Measurements from ENCODE around the gene DPYD. TPM values are rescaled to one million over a fixed set of nuclear protein-coding genes. Genes with fewer than 3 reads are reported as not detected.

The DPYD gene
- polyA plus RNA-seq, 1 of the 3 experiments (the other 2 are of a cell fraction) = 23.0 TPM

GRCh38 chr1:97210307-97210706 lies 710.5 kb downstream of the DPYD start:
- CTCF ChIA-PET = interaction anchor here (0.8 kb wide), 1 partner anchor 11 kb away, joined by 3 read pairs; no protein-coding TSS in a partner anchor
- POLR2A ChIA-PET = no interaction called here
- no peaks in the 10 kb centered on the region for H3K9me3 ChIP-seq
- H4K20me1 ChIP-seq (ENCODE audit: insufficient read depth) = no peaks in the 10 kb centered on the region
- H3K27ac ChIP-seq (ENCODE audit: low read depth in 2 of 2, low read length in 1 of 2) = no peak overlapping the region
- peaks cover 0 to 12% of the 10 kb centered on the region in 2 experiments for H3K36me3 ChIP-seq (replicated peaks in 1 of 2; ENCODE audit: control insufficient read depth in 1 of 2, insufficient read depth in 2 of 2, low read length in 1 of 2)
- H3K79me2 ChIP-seq (ENCODE audit: insufficient read depth) = no peaks in the 10 kb centered on the region
- H3K4me2 ChIP-seq = no peak overlapping the region
- H2AFZ ChIP-seq (ENCODE audit: low read depth) = no peak overlapping the region
- H3K9ac ChIP-seq = no peak overlapping the region
- WGBS (ENCODE audit: low lambda C conversion rate) = 77% methylated on average over 1 of the region's 1 CpG
- H3K9me2 ChIP-seq = no peaks in the 10 kb centered on the region
- H3F3A ChIP-seq (replicated peaks; ENCODE audit: insufficient read depth) = peaks cover 9% of the 10 kb centered on the region
- H3K4me1 ChIP-seq (ENCODE audit: control insufficient read depth in 1 of 2, insufficient read depth in 2 of 2, low read depth in 1 of 2, low read length in 1 of 2) = no peaks in the 10 kb centered on the region; a peak in 1 of 4 replicates
- H3K4me3 ChIP-seq (ENCODE audit: low read depth in 2 of 2, low read length in 1 of 2) = no peak overlapping the region
- no peaks in the 10 kb centered on the region for H3K27me3 ChIP-seq (ENCODE audit: insufficient read depth)
- no peak for TF ChIP-seq YY1 (IDR thresholded peaks at IDR 0.05; ENCODE audit: low read depth)
- no peak for TF ChIP-seq JUND (IDR thresholded peaks at IDR 0.05)
- TF ChIP-seq CHD2 (IDR thresholded peaks at IDR 0.05; ENCODE audit: low read length, partially characterized antibody) = no peak
- TF ChIP-seq GABPA (IDR thresholded peaks at IDR 0.05; ENCODE audit: low read depth) = no peak
- TF ChIP-seq SIN3A (IDR thresholded peaks at IDR 0.05; ENCODE audit: borderline replicate concordance, low read depth, low read length) = no peak
- TF ChIP-seq FOXM1 (IDR thresholded peaks at IDR 0.05; ENCODE audit: low read depth) = no peak
- no peak for TF ChIP-seq GATA2 (CRISPR knock-in tag; IDR thresholded peaks at IDR 0.05)
- TF ChIP-seq FOXJ3 (CRISPR knock-in tag; IDR thresholded peaks at IDR 0.05) = no peak
- no peak for DNase-seq

GRCh38 chr1:97209381-97209957 lies 711.4 kb downstream of the DPYD start:
- POLR2A ChIA-PET = no interaction called here
- TF ChIP-seq YY1 (IDR thresholded peaks at IDR 0.05; ENCODE audit: low read depth) = no peak
- TF ChIP-seq EP300 (IDR thresholded peaks at IDR 0.05; ENCODE audit: borderline replicate concordance in 1 of 2, low read depth in 1 of 2, low read length in 1 of 2) = no peak
- TF ChIP-seq EZH2phosphoT487 (IDR thresholded peaks at IDR 0.05; ENCODE audit: borderline replicate concordance, low read depth) = no peak
- no peak for TF ChIP-seq FOSL2 (IDR thresholded peaks at IDR 0.05; ENCODE audit: borderline replicate concordance, low read depth)
- TF ChIP-seq NFIC (IDR thresholded peaks at IDR 0.05; ENCODE audit: borderline replicate concordance) = no peak
- no peak for TF ChIP-seq MAX (IDR thresholded peaks at IDR 0.05; ENCODE audit: low read depth)
- TF ChIP-seq RFX5 (IDR thresholded peaks at IDR 0.05; ENCODE audit: low read length) = no peak
- TF ChIP-seq GATA2 (CRISPR knock-in tag; IDR thresholded peaks at IDR 0.05) = no peak
- no peak for TF ChIP-seq SMC3 (IDR thresholded peaks at IDR 0.05; ENCODE audit: low read depth, low read length)
- no peak for TF ChIP-seq NRF1 (IDR thresholded peaks at IDR 0.05; ENCODE audit: low read depth, low read length)
- no peak for TF ChIP-seq USF1 (IDR thresholded peaks at IDR 0.05; ENCODE audit: borderline replicate concordance, low read depth)
- TF ChIP-seq, protein P1, sequence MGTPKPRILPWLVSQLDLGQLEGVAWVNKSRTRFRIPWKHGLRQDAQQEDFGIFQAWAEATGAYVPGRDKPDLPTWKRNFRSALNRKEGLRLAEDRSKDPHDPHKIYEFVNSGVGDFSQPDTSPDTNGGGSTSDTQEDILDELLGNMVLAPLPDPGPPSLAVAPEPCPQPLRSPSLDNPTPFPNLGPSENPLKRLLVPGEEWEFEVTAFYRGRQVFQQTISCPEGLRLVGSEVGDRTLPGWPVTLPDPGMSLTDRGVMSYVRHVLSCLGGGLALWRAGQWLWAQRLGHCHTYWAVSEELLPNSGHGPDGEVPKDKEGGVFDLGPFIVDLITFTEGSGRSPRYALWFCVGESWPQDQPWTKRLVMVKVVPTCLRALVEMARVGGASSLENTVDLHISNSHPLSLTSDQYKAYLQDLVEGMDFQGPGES (IDR thresholded peaks at IDR 0.05; ENCODE audit: low read depth, low read length) = no peak
- WGBS (ENCODE audit: low lambda C conversion rate) = 68% methylated on average over 3 of the region's 3 CpGs

More at GRCh38 chr1:97209381-97209957, 711.4 kb downstream of the DPYD start:
- no peaks in the 10 kb centered on the region for H4K20me1 ChIP-seq (ENCODE audit: insufficient read depth)
- no peaks in the 10 kb centered on the region for H3K79me2 ChIP-seq (ENCODE audit: insufficient read depth)
- H2AFZ ChIP-seq (ENCODE audit: low read depth) = no peak overlapping the region
- H3K4me2 ChIP-seq = no peak overlapping the region
- peaks cover 0 to 12% of the 10 kb centered on the region in 2 experiments for H3K36me3 ChIP-seq (replicated peaks in 1 of 2; ENCODE audit: control insufficient read depth in 1 of 2, insufficient read depth in 2 of 2, low read length in 1 of 2)
- CTCF ChIA-PET = interaction anchor here (0.7 to 0.8 kb wide), 2 partner anchors 10 to 1243 kb away, joined by 3 read pairs; no protein-coding TSS in a partner anchor
- H3K4me1 ChIP-seq (ENCODE audit: control insufficient read depth in 1 of 2, insufficient read depth in 2 of 2, low read depth in 1 of 2, low read length in 1 of 2) = no peaks in the 10 kb centered on the region; a peak in 1 of 4 replicates
- H3K9me3 ChIP-seq = no peaks in the 10 kb centered on the region
- H3K27ac ChIP-seq (ENCODE audit: low read depth in 2 of 2, low read length in 1 of 2) = no peak overlapping the region; a peak in 1 of 4 replicates
- H3K9ac ChIP-seq = no peak overlapping the region
- H3K9me2 ChIP-seq = no peaks in the 10 kb centered on the region
- no peak for DNase-seq
- H3F3A ChIP-seq (replicated peaks; ENCODE audit: insufficient read depth) = peaks cover 9% of the 10 kb centered on the region
- no peak overlapping the region for H3K4me3 ChIP-seq (ENCODE audit: low read depth in 2 of 2, low read length in 1 of 2)
- H3K27me3 ChIP-seq (ENCODE audit: insufficient read depth) = no peaks in the 10 kb centered on the region
